OCI-LY7 (cell line): ENCODE data around the gene LRRN3. TPM values are rescaled to one million over a fixed set of nuclear protein-coding genes. Genes with fewer than 3 reads are reported as not detected.

Experiments used
- BruUV-seq: library from RNA; stranded (reverse); fragments of 400-500 nt; replicated peaks from 2 replicates; lab custom pipeline; 2021; lab: Mats Ljungman, UMichigan
- CTCF ChIA-PET: fragments of 300-600 bp; sonication (Branson Sonifier 250); formaldehyde crosslinking; loops from one replicate; lab custom pipeline; 2022; ENCODE audit warnings: antibody characterized with exemption; ENCODE audit not compliant: unreplicated experiment; lab: Charles Lee
- POLR2A ChIA-PET: fragments of 300-600 bp; sonication (Branson Sonifier 250); formaldehyde crosslinking; loops from one replicate; lab custom pipeline; 2022; ENCODE audit warnings: antibody characterized with exemption; lab: Charles Lee
- DNase-seq: peaks from one replicate; pipeline ENCODE4 v3.0.0-alpha.2; 2015; ENCODE audit warnings: low spot score
- H2AFZ ChIP-seq: fragments of 200-600 bp; sonication (generic), shearing (Covaris generic); 2 replicates; pipeline ENCODE4 v1.6.1; 2014; ENCODE audit warnings: mild to moderate bottlenecking, antibody characterized with exemption, low read length, moderate library complexity
- H3K27ac ChIP-seq: fragments of 200-600 bp; sonication (generic); 2 replicates; pipeline ENCODE4 v1.5.1; 2014; ENCODE audit warnings: mixed run types, low read depth, mild to moderate bottlenecking, moderate library complexity, low read length, inconsistent platforms; ENCODE audit not compliant: poor library complexity, severe bottlenecking
- H3K36me3 ChIP-seq: fragments of 200-600 bp; sonication (generic); 2 replicates; pipeline ENCODE4 v1.6.1; 2014; ENCODE audit warnings: mild to moderate bottlenecking, antibody characterized with exemption, low read length, moderate library complexity, mixed read lengths; ENCODE audit not compliant: insufficient read depth
- H3K4me1 ChIP-seq: fragments of 200-600 bp; sonication (generic); 2 replicates; pipeline ENCODE4 v1.5.1; 2014; ENCODE audit warnings: mild to moderate bottlenecking, low read length; ENCODE audit not compliant: insufficient read depth, poor library complexity, severe bottlenecking
- H3K4me2 ChIP-seq: fragments of 200-600 bp; sonication (generic); 2 replicates; pipeline ENCODE4 v1.6.1; 2014; ENCODE audit warnings: mild to moderate bottlenecking, low read length
- H3K4me3 ChIP-seq: fragments of 200-600 bp; sonication (generic); 2 replicates; pipeline ENCODE4 v1.5.1; 2014; ENCODE audit warnings: mild to moderate bottlenecking, low read depth, low read length; ENCODE audit not compliant: poor library complexity, severe bottlenecking
- H3K79me2 ChIP-seq: fragments of 200-600 bp; sonication (generic); 2 replicates; pipeline ENCODE4 v1.6.1; 2016; ENCODE audit warnings: low read depth, mild to moderate bottlenecking, low read length, moderate library complexity, mixed read lengths; ENCODE audit not compliant: insufficient read depth
- H3K9me2 ChIP-seq: fragments of 200-600 bp; sonication (generic); 2 replicates; pipeline ENCODE4 v1.6.1; 2016; ENCODE audit warnings: mild to moderate bottlenecking, low read length, mixed read lengths; ENCODE audit not compliant: insufficient read depth
- H3K9me3 ChIP-seq: fragments of 200-600 bp; sonication (generic); 2 replicates; pipeline ENCODE4 v1.6.1; 2014; ENCODE audit warnings: mild to moderate bottlenecking, mixed run types, low read length, mixed read lengths
- H4K20me1 ChIP-seq: fragments of 200-600 bp; sonication (generic); 2 replicates; pipeline ENCODE4 v1.6.1; 2014; ENCODE audit warnings: mild to moderate bottlenecking, antibody characterized with exemption, low read length, moderate library complexity, mixed read lengths; ENCODE audit not compliant: insufficient read depth
- CTCF ChIP-seq: fragments of 200-600 bp; sonication (generic); conservative IDR thresholded peaks from 2 replicates; pipeline ENCODE4 v1.5.1; 2014; ENCODE audit warnings: mild to moderate bottlenecking, antibody characterized with exemption, low read length, moderate library complexity, mixed read lengths
- EZH2phosphoT487 ChIP-seq: fragments of 200-600 bp; sonication (generic); IDR thresholded peaks from 2 replicates; pipeline ENCODE4 v1.6.1; 2018; ENCODE audit warnings: low read depth, borderline replicate concordance, mild to moderate bottlenecking, mixed run types, antibody characterized with exemption, low read length, moderate library complexity, mixed read lengths
- intact Hi-C: fragments of 100-400 bp; cut with micrococcal nuclease; formaldehyde crosslinking; loops from one replicate; pipeline ENCODE4 v1.10.0; 2022; ENCODE audit not compliant: unreplicated experiment
- total RNA-seq, 2 experiments: library from RNA; depleted of rRNA in 1 of 2; stranded (reverse); fragments of >200 nt in 1 of 2; shearing (Covaris generic) in 1 of 2; gene quantifications; 2 replicates each; pipeline ENCODE4 v1.2.3, GENCODE V29; 2014 to 2022

The LRRN3 gene
- total RNA-seq, 2 experiments from 2014 or later: not detected

- CTCF ChIA-PET: no interaction called here
- Histone ChIP-seq H3K9me3 (no peaks in the 10 kb centered on the region), H2AFZ (no peak overlapping the region), H3K27ac (no peak overlapping the region), H3K4me2 (no peak overlapping the region), H3K36me3 (no peaks in the 10 kb centered on the region), H3K4me1 (no peaks in the 10 kb centered on the region), H3K79me2 (no peaks in the 10 kb centered on the region), H3K4me3 (no peak overlapping the region), H4K20me1 (no peaks in the 10 kb centered on the region), H3K9me2 (no peaks in the 10 kb centered on the region)
- BruUV-seq: no TSS peak
- TF ChIP-seq EZH2phosphoT487 (no peak), CTCF (no peak)
- POLR2A ChIA-PET: no interaction called here
- no peak for DNase-seq
- intact Hi-C loops: no loop called here
These were observed 69.4 kb downstream of the LRRN3 start for GRCh38 chr7:111160297-111160696.

GRCh38 chr7:111162692-111163091 is 71.8 kb downstream of the LRRN3 start:
- H2AFZ ChIP-seq: no peak overlapping the region
- DNase-seq: no peak
- H3K4me1 ChIP-seq: no peaks in the 10 kb centered on the region
- no peak overlapping the region for H3K4me2 ChIP-seq
- no peaks in the 10 kb centered on the region for H3K79me2 ChIP-seq
- H4K20me1 ChIP-seq: no peaks in the 10 kb centered on the region
- no peaks in the 10 kb centered on the region for H3K9me2 ChIP-seq
- CTCF ChIA-PET: no interaction called here
- intact Hi-C loops: no loop called here
- no peak for TF ChIP-seq EZH2phosphoT487
- no peak for TF ChIP-seq CTCF
- H3K9me3 ChIP-seq: no peaks in the 10 kb centered on the region
- BruUV-seq: no TSS peak
- H3K4me3 ChIP-seq: no peak overlapping the region
- POLR2A ChIA-PET: interaction anchor here (0.7 kb wide), 1 partner anchor 40 kb away, joined by 3 read pairs; no protein-coding TSS in a partner anchor
- no peak overlapping the region for H3K27ac ChIP-seq
- no peaks in the 10 kb centered on the region for H3K36me3 ChIP-seq

GRCh38 chr7:111164442-111164841 is 73.5 kb downstream of the LRRN3 start:
- no peak overlapping the region for H3K4me3 ChIP-seq
- no peaks in the 10 kb centered on the region for H3K4me1 ChIP-seq
- TF ChIP-seq EZH2phosphoT487: no peak
- TF ChIP-seq CTCF: no peak
- H3K79me2 ChIP-seq: no peaks in the 10 kb centered on the region
- H3K9me3 ChIP-seq: no peaks in the 10 kb centered on the region
- no peaks in the 10 kb centered on the region for H3K9me2 ChIP-seq
- intact Hi-C loops: no loop called here
- H3K36me3 ChIP-seq: no peaks in the 10 kb centered on the region
- ChIA-PET CTCF (no interaction called here), POLR2A (no interaction called here)
- no peaks in the 10 kb centered on the region for H4K20me1 ChIP-seq
- no peak overlapping the region for H3K4me2 ChIP-seq
- BruUV-seq: no TSS peak
- H2AFZ ChIP-seq: no peak overlapping the region
- H3K27ac ChIP-seq: no peak overlapping the region
- no peak for DNase-seq
